NCI-H1105 treated with DMSO at 0.1 percent for 48 hours (cell line): ENCODE measurements around the gene CDH24.

Source experiments
- DNase-seq: peaks from one replicate; lab custom pipeline; 2025; lab: John Stamatoyannopoulos, UW

CDH24 gene

GRCh38 chr14:23060536-23061260 is 3.4 kb upstream of the CDH24 start:
- no peak for DNase-seq

- DNase-seq = no peak
These were observed 1.6 kb upstream of the CDH24 start for GRCh38 chr14:23058654-23059504.

- no peak for DNase-seq
These were observed 685 bp upstream of the CDH24 start for GRCh38 chr14:23057757-23058653.

GRCh38 chr14:23056145-23056955 is 970 bp downstream of the CDH24 start:
- DNase-seq = no peak

- DNase-seq = no peak
These were observed 1.6 kb downstream of the CDH24 start for GRCh38 chr14:23055621-23056144.

- DNase-seq = no peak
These were observed 2.2 kb downstream of the CDH24 start for GRCh38 chr14:23055147-23055550.

- no peak for DNase-seq
These were observed 3.1 kb downstream of the CDH24 start for GRCh38 chr14:23054000-23054811.

GRCh38 chr14:23053426-23053825 is 3.9 kb downstream of the CDH24 start:
- DNase-seq = no peak

- no peak for DNase-seq
These were observed 4.6 kb downstream of the CDH24 start for GRCh38 chr14:23052671-23053070.

GRCh38 chr14:23052182-23052623 is 5.1 kb downstream of the CDH24 start:
- no peak for DNase-seq

GRCh38 chr14:23051141-23052057 is 5.9 kb downstream of the CDH24 start:
- no peak for DNase-seq

GRCh38 chr14:23049011-23049410 is 8.3 kb downstream of the CDH24 start:
- DNase-seq = no peak

GRCh38 chr14:23047751-23048693 is 9.3 kb downstream of the CDH24 start:
- no peak for DNase-seq

GRCh38 chr14:23047034-23047634 is 10.2 kb downstream of the CDH24 start:
- no peak for DNase-seq

- DNase-seq = no peak
These were observed 11.6 kb downstream of the CDH24 start for GRCh38 chr14:23045419-23046357.

GRCh38 chr14:23044840-23045239 is 12.5 kb downstream of the CDH24 start:
- DNase-seq = no peak
